WTC11 (cell line): ENCODE results near the gene HOXC5. TPM values are rescaled to one million over a fixed set of nuclear protein-coding genes. Genes with fewer than 3 reads are reported as not detected.

Experiments
- ATAC-seq: fragments of 200-7000 bp; cut with Tn5 transposase; 2 replicates; pipeline ENCODE4 v1.10.0; 2021; ENCODE audit warnings: mild to moderate bottlenecking, moderate library complexity
- CTCF ChIA-PET: fragments of 300-600 bp; sonication (Branson Sonifier 250); formaldehyde crosslinking; loops from one replicate; lab custom pipeline; 2021; ENCODE audit warnings: antibody characterized with exemption; lab: Charles Lee
- POLR2A ChIA-PET: fragments of 350-600 bp; sonication (Branson Sonifier 250); formaldehyde crosslinking; loops from one replicate; lab custom pipeline; 2021; ENCODE audit warnings: antibody characterized with exemption; lab: Charles Lee
- DNase-seq: peaks from one replicate; pipeline ENCODE4 v3.0.0; 2021; ENCODE audit warnings: low spot score
- H3K27ac Mint-ChIP-seq: 2 replicates; pipeline ENCODE4 v1.8.0; 2021; ENCODE audit warnings: mixed read lengths
- H3K27me3 Mint-ChIP-seq: 2 replicates; pipeline ENCODE4 v1.8.0; 2021; ENCODE audit warnings: low read depth, mild to moderate bottlenecking, moderate library complexity, mixed read lengths
- H3K36me3 Mint-ChIP-seq: 2 replicates; pipeline ENCODE4 v1.8.0; 2021; ENCODE audit warnings: mixed read lengths
- H3K4me1 Mint-ChIP-seq: 2 replicates; pipeline ENCODE4 v1.8.0; 2022; ENCODE audit warnings: mixed read lengths
- H3K4me3 Mint-ChIP-seq: 2 replicates; pipeline ENCODE4 v1.8.0; 2021; ENCODE audit warnings: mild to moderate bottlenecking, moderate library complexity, mixed read lengths
- H3K9me3 Mint-ChIP-seq: 2 replicates; pipeline ENCODE4 v1.8.0; 2021; ENCODE audit warnings: mixed read lengths
- ARID4B ChIP-seq: sonication (generic); formaldehyde crosslinking; IDR thresholded peaks from 2 replicates; pipeline ENCODE4 v1.8.0; 2023; ENCODE audit warnings: missing genetic modification reagents, mild to moderate bottlenecking, borderline replicate concordance
- CREB1 ChIP-seq: sonication (generic); formaldehyde crosslinking; IDR thresholded peaks from 2 replicates; pipeline ENCODE4 v1.8.0; 2023; ENCODE audit warnings: mild to moderate bottlenecking, missing genetic modification reagents
- E2F4 ChIP-seq: sonication (generic); formaldehyde crosslinking; IDR thresholded peaks from 2 replicates; pipeline ENCODE4 v1.8.1; 2022; ENCODE audit warnings: low read depth, mild to moderate bottlenecking, moderate library complexity, missing genetic modification reagents, borderline replicate concordance
- ERG ChIP-seq: fragments of 250-450 bp; sonication (Bioruptor Pico); IDR thresholded peaks from 2 replicates; pipeline ENCODE4 v1.8.0; 2021; ENCODE audit warnings: mild to moderate bottlenecking
- ESRRA ChIP-seq: sonication (generic); formaldehyde crosslinking; IDR thresholded peaks from 2 replicates; pipeline ENCODE4 v1.8.1; 2022; ENCODE audit warnings: mild to moderate bottlenecking, missing genetic modification reagents, borderline replicate concordance
- GABPB1 ChIP-seq: sonication (generic); formaldehyde crosslinking; IDR thresholded peaks from 2 replicates; pipeline ENCODE4 v1.8.1; 2023; ENCODE audit warnings: mild to moderate bottlenecking, missing genetic modification reagents
- GRHL2 ChIP-seq: fragments of 250-450 bp; sonication (Bioruptor Pico); IDR thresholded peaks from 2 replicates; pipeline ENCODE4 v1.8.0; 2022; ENCODE audit warnings: mild to moderate bottlenecking, moderate library complexity; ENCODE audit not compliant: insufficient replicate concordance, severe bottlenecking
- IRF1 ChIP-seq: sonication (generic); formaldehyde crosslinking; IDR thresholded peaks from 2 replicates; pipeline ENCODE4 v1.8.0; 2023; ENCODE audit warnings: missing genetic modification reagents
- NR1H2 ChIP-seq: sonication (generic); formaldehyde crosslinking; IDR thresholded peaks from 2 replicates; pipeline ENCODE4 v1.9.0; 2021; ENCODE audit warnings: mild to moderate bottlenecking, moderate library complexity, missing genetic modification reagents
- NR3C1 ChIP-seq: sonication (generic); formaldehyde crosslinking; conservative IDR thresholded peaks from 2 replicates; pipeline ENCODE4 v1.8.1; 2023; ENCODE audit warnings: low read depth, mild to moderate bottlenecking, missing genetic modification reagents
- RELA ChIP-seq: sonication (generic); formaldehyde crosslinking; IDR thresholded peaks from 2 replicates; pipeline ENCODE4 v1.8.1; 2022; ENCODE audit warnings: missing genetic modification reagents, mild to moderate bottlenecking, borderline replicate concordance
- STAT6 ChIP-seq: sonication (generic); formaldehyde crosslinking; conservative IDR thresholded peaks from 2 replicates; pipeline ENCODE4 v1.8.1; 2023; ENCODE audit warnings: mild to moderate bottlenecking, low read depth, missing genetic modification reagents, moderate library complexity
- ZNF396 ChIP-seq: fragments of 250-450 bp; sonication (Bioruptor Pico); IDR thresholded peaks from 2 replicates; pipeline ENCODE4 v1.8.0; 2021; ENCODE audit warnings: mild to moderate bottlenecking, moderate library complexity, borderline replicate concordance
- total RNA-seq: library from RNA; stranded (reverse); gene quantifications from 3 replicates; pipeline ENCODE4 v1.2.3, GENCODE V29; 2021

The HOXC5 gene
- total RNA-seq, 1 experiment from 2014 or later = not detected

- TF ChIP-seq NR1H2 (CRISPR knock-in tag) = no peak
- no peak for TF ChIP-seq GRHL2 (CRISPR knock-in tag)
- TF ChIP-seq, all 79 proteins: peak for 0
These were observed 32.8 kb downstream of the HOXC5 start (continued) for GRCh38 chr12:54065677-54066076.

- Mint-ChIP-seq H3K9me3 (no peaks in the 10 kb centered on the region), H3K36me3 (no peaks in the 10 kb centered on the region), H3K4me1 (peaks cover 8% of the 10 kb centered on the region), H3K4me3 (no peak overlapping the region), H3K27me3 (peaks cover 91% of the 10 kb centered on the region), H3K27ac (no peak overlapping the region)
- ChIA-PET CTCF (no interaction called here), POLR2A (no interaction called here)
- TF ChIP-seq ZNF396 (CRISPR knock-in tag) (no peak), RELA (CRISPR knock-in tag) (no peak), NR3C1 (no peak), E2F4 (CRISPR knock-in tag) (no peak), ARID4B (no peak), IRF1 (no peak), STAT6 (CRISPR knock-in tag) (no peak), ERG (CRISPR knock-in tag) (no peak), GABPB1 (CRISPR knock-in tag) (no peak), ESRRA (CRISPR knock-in tag) (no peak), CREB1 (CRISPR knock-in tag) (no peak)
- DNase-seq = no peak
- ATAC-seq = no peak
These were observed 33.6 kb downstream of the HOXC5 start for GRCh38 chr12:54066408-54066807.
